HL-60 (cell line): ENCODE data around the gene HAGHL.
"Not testable (repeated sequence)": the region's sequence is repeated elsewhere in the genome, so short reads cannot be mapped to it uniquely, and the experiment has no call there.

ENCODE experiments used
- GABPA ChIP-seq: IDR thresholded peaks from 2 replicates; pipeline ENCODE4 v1.6.1; 2012; ENCODE audit warnings: low read depth
- POLR2AphosphoS5 ChIP-seq: IDR thresholded peaks from 2 replicates; pipeline ENCODE4 v1.6.1; 2012; ENCODE audit warnings: low read depth
- SPI1 ChIP-seq: IDR thresholded peaks from 2 replicates; pipeline ENCODE4 v1.6.1; 2012; ENCODE audit warnings: low read depth, mild to moderate bottlenecking, borderline replicate concordance
- TF ChIP-seq, protein P1 (sequence below): IDR thresholded peaks from one replicate; pipeline ENCODE4 v1.5.1; 2011; ENCODE audit warnings: low read length, control low read depth, inconsistent platforms; ENCODE audit not compliant: insufficient read depth
- TF ChIP-seq, protein P2 (sequence below): IDR thresholded peaks from 2 replicates; pipeline ENCODE4 v1.6.1; 2012; ENCODE audit warnings: low read depth; ENCODE audit not compliant: insufficient replicate concordance

DNA sequence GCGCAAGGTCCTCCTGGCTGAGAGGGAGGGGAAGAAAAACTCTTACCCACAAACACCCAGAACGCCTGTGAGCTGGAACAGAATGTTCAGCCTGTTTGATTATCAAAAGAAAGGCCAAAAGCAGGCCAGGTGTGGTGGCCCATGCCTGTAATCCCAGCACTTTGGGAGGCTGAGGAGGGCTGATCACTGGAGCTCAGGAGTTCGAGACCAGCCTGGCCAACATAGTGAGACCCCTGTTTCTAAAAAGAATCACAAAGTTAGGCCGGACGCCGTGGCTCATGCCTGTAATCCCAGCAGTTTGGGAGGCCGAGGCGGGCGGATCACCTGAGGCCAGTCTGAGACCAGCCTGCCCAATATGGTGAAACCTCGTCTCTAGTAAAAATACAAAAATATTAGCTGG lies 49.4 kb downstream of the HAGHL start:
- not testable (repeated sequence) for TF ChIP-seq SPI1, POLR2AphosphoS5, GABPA
- TF ChIP-seq, protein P1, sequence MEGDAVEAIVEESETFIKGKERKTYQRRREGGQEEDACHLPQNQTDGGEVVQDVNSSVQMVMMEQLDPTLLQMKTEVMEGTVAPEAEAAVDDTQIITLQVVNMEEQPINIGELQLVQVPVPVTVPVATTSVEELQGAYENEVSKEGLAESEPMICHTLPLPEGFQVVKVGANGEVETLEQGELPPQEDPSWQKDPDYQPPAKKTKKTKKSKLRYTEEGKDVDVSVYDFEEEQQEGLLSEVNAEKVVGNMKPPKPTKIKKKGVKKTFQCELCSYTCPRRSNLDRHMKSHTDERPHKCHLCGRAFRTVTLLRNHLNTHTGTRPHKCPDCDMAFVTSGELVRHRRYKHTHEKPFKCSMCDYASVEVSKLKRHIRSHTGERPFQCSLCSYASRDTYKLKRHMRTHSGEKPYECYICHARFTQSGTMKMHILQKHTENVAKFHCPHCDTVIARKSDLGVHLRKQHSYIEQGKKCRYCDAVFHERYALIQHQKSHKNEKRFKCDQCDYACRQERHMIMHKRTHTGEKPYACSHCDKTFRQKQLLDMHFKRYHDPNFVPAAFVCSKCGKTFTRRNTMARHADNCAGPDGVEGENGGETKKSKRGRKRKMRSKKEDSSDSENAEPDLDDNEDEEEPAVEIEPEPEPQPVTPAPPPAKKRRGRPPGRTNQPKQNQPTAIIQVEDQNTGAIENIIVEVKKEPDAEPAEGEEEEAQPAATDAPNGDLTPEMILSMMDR, result not testable (repeated sequence)
- TF ChIP-seq, protein P2, sequence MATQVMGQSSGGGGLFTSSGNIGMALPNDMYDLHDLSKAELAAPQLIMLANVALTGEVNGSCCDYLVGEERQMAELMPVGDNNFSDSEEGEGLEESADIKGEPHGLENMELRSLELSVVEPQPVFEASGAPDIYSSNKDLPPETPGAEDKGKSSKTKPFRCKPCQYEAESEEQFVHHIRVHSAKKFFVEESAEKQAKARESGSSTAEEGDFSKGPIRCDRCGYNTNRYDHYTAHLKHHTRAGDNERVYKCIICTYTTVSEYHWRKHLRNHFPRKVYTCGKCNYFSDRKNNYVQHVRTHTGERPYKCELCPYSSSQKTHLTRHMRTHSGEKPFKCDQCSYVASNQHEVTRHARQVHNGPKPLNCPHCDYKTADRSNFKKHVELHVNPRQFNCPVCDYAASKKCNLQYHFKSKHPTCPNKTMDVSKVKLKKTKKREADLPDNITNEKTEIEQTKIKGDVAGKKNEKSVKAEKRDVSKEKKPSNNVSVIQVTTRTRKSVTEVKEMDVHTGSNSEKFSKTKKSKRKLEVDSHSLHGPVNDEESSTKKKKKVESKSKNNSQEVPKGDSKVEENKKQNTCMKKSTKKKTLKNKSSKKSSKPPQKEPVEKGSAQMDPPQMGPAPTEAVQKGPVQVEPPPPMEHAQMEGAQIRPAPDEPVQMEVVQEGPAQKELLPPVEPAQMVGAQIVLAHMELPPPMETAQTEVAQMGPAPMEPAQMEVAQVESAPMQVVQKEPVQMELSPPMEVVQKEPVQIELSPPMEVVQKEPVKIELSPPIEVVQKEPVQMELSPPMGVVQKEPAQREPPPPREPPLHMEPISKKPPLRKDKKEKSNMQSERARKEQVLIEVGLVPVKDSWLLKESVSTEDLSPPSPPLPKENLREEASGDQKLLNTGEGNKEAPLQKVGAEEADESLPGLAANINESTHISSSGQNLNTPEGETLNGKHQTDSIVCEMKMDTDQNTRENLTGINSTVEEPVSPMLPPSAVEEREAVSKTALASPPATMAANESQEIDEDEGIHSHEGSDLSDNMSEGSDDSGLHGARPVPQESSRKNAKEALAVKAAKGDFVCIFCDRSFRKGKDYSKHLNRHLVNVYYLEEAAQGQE, result not testable (repeated sequence)
